ENCODE measurements around the gene LDB2. TPM values are rescaled to one million over a fixed set of nuclear protein-coding genes. Genes with fewer than 3 reads are reported as not detected.
A peak's percentile ranks its signal among the peaks of the same experiment; 100 is the strongest.

LDB2 gene
- total RNA-seq = 59.9 TPM
- 26.9 TPM for polyA plus RNA-seq (ENCODE audit: insufficient read depth, low read depth, low replicate concordance)
- long read RNA-seq, donor 1, partial matches to known transcripts = 0 of 8 reads
- long read RNA-seq, donor 1, other reads (novel, unspliced or antisense) = 0 of 8 reads
- long read RNA-seq, donor 2, partial matches to known transcripts = 0 of 8 reads
- long read RNA-seq, donor 2, other reads (novel, unspliced or antisense) = 0 of 8 reads
- long read RNA-seq, donor 3, partial matches to known transcripts = 6 of 8 reads
- long read RNA-seq, donor 3, other reads (novel, unspliced or antisense) = 0 of 8 reads
- long read RNA-seq, donor 4, partial matches to known transcripts = 0 of 4 reads
- long read RNA-seq, donor 4, other reads (novel, unspliced or antisense) = 0 of 4 reads
- long read RNA-seq, donor 5 = 0 reads
- long read RNA-seq, donor 6, transcript LDB2-202 (9 exons, 2,476 nt) = major isoform, 5 of 13 reads
- long read RNA-seq, donor 6, partial matches to known transcripts = 6 of 13 reads
- long read RNA-seq, donor 6, other reads (novel, unspliced or antisense) = 0 of 13 reads
- long read RNA-seq, donor 7, partial matches to known transcripts = 3 of 28 reads
- long read RNA-seq, donor 7, other reads (novel, unspliced or antisense) = 19 of 28 reads
- long read RNA-seq, donor 8, partial matches to known transcripts = 0 of 3 reads
- long read RNA-seq, donor 8, other reads (novel, unspliced or antisense) = 0 of 3 reads
- long read RNA-seq, donor 9, partial matches to known transcripts = 5 of 6 reads
- long read RNA-seq, donor 9, other reads (novel, unspliced or antisense) = 0 of 6 reads
- long read RNA-seq, donor 10, partial matches to known transcripts = 0 of 7 reads
- long read RNA-seq, donor 10, other reads (novel, unspliced or antisense) = 0 of 7 reads

DNA sequence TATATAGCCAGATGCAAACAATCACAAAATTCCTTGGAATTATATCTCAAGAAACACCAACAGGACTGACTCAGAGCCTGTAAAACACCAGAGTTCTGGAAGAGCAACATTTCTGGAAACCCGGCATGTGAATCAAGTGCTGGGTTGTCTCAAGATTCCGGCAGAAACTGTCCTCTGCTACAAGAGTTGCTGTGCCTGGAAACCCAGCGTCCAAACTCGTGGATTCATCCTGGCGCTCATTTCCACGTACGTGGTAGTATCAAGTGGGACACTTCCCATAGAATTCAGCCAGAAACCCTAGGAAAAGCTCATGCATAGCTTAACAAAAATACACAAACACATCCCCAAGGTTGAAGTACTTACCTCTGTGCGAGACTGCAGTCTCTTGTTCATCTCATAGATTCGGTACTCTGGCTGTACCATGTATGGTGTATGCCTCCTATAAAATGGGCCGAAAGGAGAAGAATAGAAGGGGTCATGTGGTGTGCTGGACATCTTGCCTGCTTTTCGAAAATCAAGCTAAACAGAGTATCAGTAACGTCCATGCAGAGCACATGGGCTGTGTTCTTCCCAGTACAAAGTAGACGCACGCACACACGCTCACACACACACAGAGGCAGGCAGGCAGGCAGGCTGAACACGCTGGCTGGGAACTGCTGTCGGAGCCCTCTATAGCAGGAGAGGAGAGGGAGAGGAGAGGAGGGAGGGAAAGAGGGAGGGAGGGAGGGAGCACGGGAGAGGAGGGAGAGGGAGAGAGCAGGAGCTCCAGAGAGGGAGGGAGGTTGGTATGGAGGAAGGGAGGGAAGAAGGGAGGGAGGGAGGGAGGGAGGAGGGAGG, at the start of gene LDB2:
LDB2 (minus strand) TSS at position 655 of the 837 bp plus-strand sequence.
- H3K9ac ChIP-seq (ENCODE audit: low read length in 3 of 3) = peak within 1 kb of the TSS; percentile 4 to 48 (median 39)
- peak within 1 kb of the TSS; percentile 65 to 86 (median 67) for H3K4me3 ChIP-seq (ENCODE audit: low read length in 3 of 3)
- no peaks in the 10 kb centered on the region for H3K27me3 ChIP-seq (ENCODE audit: control insufficient read depth, insufficient read depth, low read length)
- H3K27ac ChIP-seq (ENCODE audit: low read depth in 2 of 2, low read length in 2 of 2) = peak within 1 kb of the TSS; percentile 42 to 64
- H3K9me3 ChIP-seq (ENCODE audit: control insufficient read depth in 2 of 3, insufficient read depth in 1 of 3, low read length in 3 of 3) = no peaks in the 10 kb centered on the region
- intact Hi-C loops (cut with DNase I) = no loop called here
- FAIRE-seq (no peak), DNase-seq (peak; percentile 88 to 95 (median 89))
- no peaks in the 10 kb centered on the region for H3K36me3 ChIP-seq (ENCODE audit: control insufficient read depth in 2 of 3, insufficient read depth in 3 of 3, low read length in 3 of 3)
- no peaks in the 10 kb centered on the region for H3K4me1 ChIP-seq (ENCODE audit: control insufficient read depth in 2 of 3, insufficient read depth in 2 of 3, low read depth in 1 of 3, low read length in 3 of 3)
- TF ChIP-seq, protein P1, sequence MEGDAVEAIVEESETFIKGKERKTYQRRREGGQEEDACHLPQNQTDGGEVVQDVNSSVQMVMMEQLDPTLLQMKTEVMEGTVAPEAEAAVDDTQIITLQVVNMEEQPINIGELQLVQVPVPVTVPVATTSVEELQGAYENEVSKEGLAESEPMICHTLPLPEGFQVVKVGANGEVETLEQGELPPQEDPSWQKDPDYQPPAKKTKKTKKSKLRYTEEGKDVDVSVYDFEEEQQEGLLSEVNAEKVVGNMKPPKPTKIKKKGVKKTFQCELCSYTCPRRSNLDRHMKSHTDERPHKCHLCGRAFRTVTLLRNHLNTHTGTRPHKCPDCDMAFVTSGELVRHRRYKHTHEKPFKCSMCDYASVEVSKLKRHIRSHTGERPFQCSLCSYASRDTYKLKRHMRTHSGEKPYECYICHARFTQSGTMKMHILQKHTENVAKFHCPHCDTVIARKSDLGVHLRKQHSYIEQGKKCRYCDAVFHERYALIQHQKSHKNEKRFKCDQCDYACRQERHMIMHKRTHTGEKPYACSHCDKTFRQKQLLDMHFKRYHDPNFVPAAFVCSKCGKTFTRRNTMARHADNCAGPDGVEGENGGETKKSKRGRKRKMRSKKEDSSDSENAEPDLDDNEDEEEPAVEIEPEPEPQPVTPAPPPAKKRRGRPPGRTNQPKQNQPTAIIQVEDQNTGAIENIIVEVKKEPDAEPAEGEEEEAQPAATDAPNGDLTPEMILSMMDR (IDR thresholded peaks at IDR 0.05; ENCODE audit: borderline replicate concordance, extremely low read depth, insufficient read depth) = peak; percentile 7

DNA sequence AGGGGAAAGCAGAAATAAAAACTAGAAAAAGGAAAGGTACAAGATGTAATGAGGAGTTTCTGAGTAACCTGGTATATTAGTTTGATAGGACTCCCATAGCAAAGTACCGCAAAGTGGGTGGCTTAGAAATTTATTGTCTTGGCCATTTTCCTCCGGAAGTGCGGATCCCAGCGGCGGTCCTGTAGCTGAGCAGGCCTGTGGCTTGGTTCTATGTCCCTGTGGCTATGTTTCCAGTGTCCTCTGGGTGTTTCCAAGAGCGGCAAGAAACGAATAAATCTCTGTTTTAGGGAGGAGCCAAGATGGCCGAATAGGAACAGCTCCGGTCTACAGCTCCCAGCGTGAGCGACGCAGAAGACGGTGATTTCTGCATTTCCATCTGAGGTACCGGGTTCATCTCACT, 44.0 kb upstream of the LDB2 start:
- Histone ChIP-seq H3K36me3 (ENCODE audit: control insufficient read depth in 2 of 3, insufficient read depth in 3 of 3, low read length in 3 of 3) (no peaks in the 10 kb centered on the region), H3K27me3 (ENCODE audit: control insufficient read depth, insufficient read depth, low read length) (no peaks in the 10 kb centered on the region), H3K27ac (ENCODE audit: low read depth in 2 of 2, low read length in 2 of 2) (no peak overlapping the region), H3K9ac (ENCODE audit: low read length in 3 of 3) (no peak overlapping the region), H3K4me3 (ENCODE audit: low read length in 3 of 3) (no peak overlapping the region), H3K9me3 (ENCODE audit: control insufficient read depth in 2 of 3, insufficient read depth in 1 of 3, low read length in 3 of 3) (no peaks in the 10 kb centered on the region), H3K4me1 (ENCODE audit: control insufficient read depth in 2 of 3, insufficient read depth in 2 of 3, low read depth in 1 of 3, low read length in 3 of 3) (no peaks in the 10 kb centered on the region)
- intact Hi-C loops (cut with DNase I) = no loop called here
- TF ChIP-seq, protein P1 (IDR thresholded peaks at IDR 0.05; ENCODE audit: borderline replicate concordance, extremely low read depth, insufficient read depth) = no peak
- FAIRE-seq (no peak), DNase-seq (no peak)

DNA sequence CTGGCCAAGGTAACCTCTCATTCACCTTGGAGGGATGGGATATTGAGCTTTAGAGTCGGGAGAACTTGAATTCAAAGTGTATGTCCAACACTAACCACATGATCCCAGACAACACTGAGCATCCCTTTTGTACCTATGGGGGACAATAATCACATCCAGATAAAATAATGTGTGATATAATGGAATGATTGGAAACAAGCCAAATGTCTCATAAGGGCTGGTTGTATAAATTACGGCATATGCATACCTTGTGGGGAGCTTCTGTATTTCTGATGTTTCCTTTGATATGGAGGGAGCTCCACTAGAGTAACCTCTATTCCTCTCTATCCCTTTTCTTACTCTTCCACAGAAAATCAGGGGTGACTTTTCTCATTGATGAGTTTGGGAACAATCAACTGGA, 40.7 kb upstream of the LDB2 start:
- no peak overlapping the region for H3K4me3 ChIP-seq (ENCODE audit: low read length in 3 of 3)
- TF ChIP-seq, protein P1 (IDR thresholded peaks at IDR 0.05; ENCODE audit: borderline replicate concordance, extremely low read depth, insufficient read depth) = no peak
- H3K27me3 ChIP-seq (ENCODE audit: control insufficient read depth, insufficient read depth, low read length) = no peaks in the 10 kb centered on the region
- no peak overlapping the region for H3K27ac ChIP-seq (ENCODE audit: low read depth in 2 of 2, low read length in 2 of 2)
- no peaks in the 10 kb centered on the region for H3K9me3 ChIP-seq (ENCODE audit: control insufficient read depth in 2 of 3, insufficient read depth in 1 of 3, low read length in 3 of 3)
- no peak overlapping the region for H3K9ac ChIP-seq (ENCODE audit: low read length in 3 of 3)
- H3K36me3 ChIP-seq (ENCODE audit: control insufficient read depth in 2 of 3, insufficient read depth in 3 of 3, low read length in 3 of 3) = no peaks in the 10 kb centered on the region
- no peak for DNase-seq
- intact Hi-C loops (cut with DNase I) = no loop called here
- no peaks in the 10 kb centered on the region for H3K4me1 ChIP-seq (ENCODE audit: control insufficient read depth in 2 of 3, insufficient read depth in 2 of 3, low read depth in 1 of 3, low read length in 3 of 3)
- no peak for FAIRE-seq

Measured in kidney (tissue), 22 donors.